BLaER1 (cell line): ENCODE measurements around the gene MTHFD1L.
"Not testable (repeated sequence)": the region's sequence is repeated elsewhere in the genome, so short reads cannot be mapped to it uniquely, and the experiment has no call there.

Source experiments
- H3K27ac ChIP-seq: shearing (Covaris generic); formaldehyde crosslinking; 2 replicates; pipeline ENCODE4 v1.8.1; 2022
- H3K27me3 ChIP-seq: shearing (Covaris generic); formaldehyde crosslinking; 2 replicates; pipeline ENCODE4 v1.8.1; 2022
- H3K36me3 ChIP-seq: shearing (Covaris generic); formaldehyde crosslinking; 2 replicates; pipeline ENCODE4 v1.8.1; 2022
- H3K4me1 ChIP-seq: shearing (Covaris generic); formaldehyde crosslinking; 2 replicates; pipeline ENCODE4 v1.8.1; 2022
- H3K4me2 ChIP-seq: shearing (Covaris generic); formaldehyde crosslinking; 2 replicates; pipeline ENCODE4 v1.8.1; 2022
- H3K4me3 ChIP-seq: shearing (Covaris generic); formaldehyde crosslinking; 2 replicates; pipeline ENCODE4 v1.8.1; 2022
- H3K9ac ChIP-seq: shearing (Covaris generic); formaldehyde crosslinking; 2 replicates; pipeline ENCODE4 v1.8.1; 2022
- H3K9me3 ChIP-seq: shearing (Covaris generic); formaldehyde crosslinking; 2 replicates; pipeline ENCODE4 v1.8.1; 2022
- H4K20me1 ChIP-seq: shearing (Covaris generic); formaldehyde crosslinking; 2 replicates; pipeline ENCODE4 v1.8.1; 2022
- Cebpa-rat ChIP-seq: shearing (Covaris generic); IDR thresholded peaks from 2 replicates; pipeline ENCODE4 v1.8.1; 2022

Gene MTHFD1L

DNA sequence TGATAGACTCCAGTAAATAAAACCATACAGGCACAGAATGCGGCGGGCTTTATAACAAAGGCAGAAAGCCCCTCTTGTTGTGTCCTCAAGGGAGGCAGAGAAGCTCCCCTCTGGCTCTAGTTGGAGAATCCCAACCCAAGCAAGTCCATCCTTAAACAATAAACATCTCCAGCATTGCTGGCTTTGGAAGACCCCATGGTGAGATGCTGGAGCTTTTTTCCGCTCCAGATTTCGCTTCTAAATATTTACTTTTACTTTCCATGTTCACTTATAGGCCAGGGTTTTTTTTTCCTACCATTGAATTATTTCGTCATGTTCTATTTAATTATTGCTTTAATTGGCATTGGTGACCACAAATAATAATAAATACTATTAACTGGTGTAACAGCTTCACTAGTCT, 176.2 kb downstream of the MTHFD1L start:
- Histone ChIP-seq H3K9me3 (no peaks in the 10 kb centered on the region), H3K4me2 (peak overlapping the region; percentile 75), H3K27me3 (no peaks in the 10 kb centered on the region), H3K36me3 (peaks cover 28% of the 10 kb centered on the region), H3K4me1 (peaks cover 79% of the 10 kb centered on the region), H3K27ac (peak overlapping the region; percentile 59; the same call in 1 of the 2 replicates), H4K20me1 (no peaks in the 10 kb centered on the region; the same call in 1 of the 2 replicates), H3K9ac (peak overlapping the region; percentile 48; the same call in 1 of the 2 replicates), H3K4me3 (no peak overlapping the region)
- no peak for TF ChIP-seq Cebpa-rat

DNA sequence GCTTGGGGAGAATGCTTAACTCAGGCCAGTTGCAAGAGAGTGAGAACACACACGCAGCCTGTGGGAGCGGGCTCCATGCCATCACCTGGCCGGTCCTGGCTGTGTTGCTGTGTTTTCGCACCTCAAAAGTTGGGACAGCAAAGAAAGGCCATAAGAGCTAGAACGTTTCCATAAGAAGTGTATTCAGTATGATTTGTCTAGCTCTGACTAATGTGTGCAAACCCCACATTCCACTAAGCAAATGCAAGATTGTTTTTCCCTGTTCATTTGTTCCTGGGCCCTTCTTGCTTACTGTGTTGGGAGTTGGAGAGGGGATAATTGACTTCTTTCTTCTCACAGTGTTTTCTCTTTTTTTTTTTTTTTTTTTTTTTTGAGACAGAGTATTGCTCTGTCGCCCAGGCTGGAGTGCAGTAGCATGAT, 177.4 kb downstream of the MTHFD1L start:
- H3K4me3 ChIP-seq, H4K20me1 ChIP-seq, H3K27me3 ChIP-seq, H3K9me3 ChIP-seq, H3K9ac ChIP-seq: not testable (repeated sequence)
- Histone ChIP-seq H3K27ac (peak overlapping the region; percentile 87; the same call in 1 of the 2 replicates), H3K4me1 (peaks cover 79% of the 10 kb centered on the region), H3K4me2 (peak overlapping the region; percentile 92), H3K36me3 (peaks cover 23% of the 10 kb centered on the region)

DNA sequence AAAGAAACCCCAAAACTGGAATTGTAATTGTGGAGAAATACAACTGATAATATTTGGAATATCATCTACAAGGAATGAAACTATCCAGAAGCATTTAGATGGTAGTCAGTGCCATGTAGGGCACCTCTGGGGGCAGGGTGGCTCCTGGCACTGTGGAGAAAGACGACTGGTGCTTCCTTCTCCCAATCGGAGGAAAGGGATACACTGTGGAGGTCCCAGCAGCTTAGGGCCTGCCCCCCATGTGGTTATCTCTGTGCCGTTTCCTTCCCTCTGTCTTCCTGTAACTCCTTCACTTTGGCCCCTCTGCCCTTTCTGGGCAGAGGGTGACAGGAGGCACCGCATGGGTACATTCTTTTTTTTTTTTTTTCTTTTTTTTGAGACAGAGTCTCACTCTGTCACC, 178.4 kb downstream of the MTHFD1L start:
- H3K4me1 ChIP-seq = peaks cover 79% of the 10 kb centered on the region
- TF ChIP-seq Cebpa-rat = no peak
- no peaks in the 10 kb centered on the region; the same call in 1 of the 2 replicates for H4K20me1 ChIP-seq
- H3K27ac ChIP-seq = peak overlapping the region; percentile 87
- H3K36me3 ChIP-seq = peaks cover 23% of the 10 kb centered on the region
- peak overlapping the region; percentile 56; the same call in 1 of the 2 replicates for H3K4me3 ChIP-seq
- H3K9me3 ChIP-seq = peaks cover 18% of the 10 kb centered on the region
- H3K27me3 ChIP-seq = no peaks in the 10 kb centered on the region
- H3K4me2 ChIP-seq = peak overlapping the region; percentile 92
- peak overlapping the region; percentile 75; the same call in 1 of the 2 replicates for H3K9ac ChIP-seq

DNA sequence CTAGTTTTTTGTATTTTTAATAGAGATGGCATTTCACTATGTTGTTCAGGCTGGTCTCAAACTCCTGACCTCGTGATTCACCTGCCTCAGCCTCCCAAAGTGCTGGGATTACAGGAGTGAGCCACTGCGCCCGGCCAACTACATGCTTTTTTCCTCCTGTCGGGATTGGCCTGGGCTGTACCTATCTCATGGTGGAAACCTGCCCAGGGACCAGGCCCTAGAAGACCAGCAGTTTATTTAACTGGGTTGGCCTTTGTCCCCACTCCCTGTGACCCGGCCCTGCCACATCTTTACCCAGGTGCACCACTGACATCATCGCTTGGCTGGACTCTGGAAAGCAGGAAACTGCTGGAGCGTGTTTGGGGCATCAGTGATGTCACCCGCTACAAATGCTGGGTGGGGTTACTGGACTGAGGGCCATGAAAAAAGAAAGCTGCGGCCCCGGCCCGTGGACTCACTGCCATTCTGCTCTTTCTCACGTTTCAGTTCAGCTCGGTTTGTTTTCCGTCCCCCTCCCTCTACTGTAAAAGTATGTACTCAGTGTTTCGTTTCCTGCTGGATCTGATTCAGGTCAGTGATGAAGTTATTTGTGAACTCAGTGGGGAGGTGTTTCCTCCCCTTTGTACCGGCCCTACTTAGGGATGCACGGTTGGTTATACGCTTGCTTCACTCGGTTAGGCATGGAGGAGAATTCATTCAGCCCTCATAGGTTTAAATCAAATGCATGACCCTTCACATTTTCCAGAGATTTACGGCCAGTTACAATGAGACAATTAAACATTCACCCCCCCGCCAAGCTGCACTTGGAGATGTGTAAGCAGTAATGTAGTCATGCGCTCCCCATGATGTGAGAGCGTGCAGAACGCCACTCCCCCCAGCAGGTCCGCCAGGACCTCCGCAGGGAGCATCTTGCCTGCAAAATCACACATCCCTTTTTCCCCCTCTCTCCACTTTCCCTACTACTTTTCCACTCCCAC, 179.3 kb downstream of the MTHFD1L start:
- Histone ChIP-seq H3K36me3 (peaks cover 22% of the 10 kb centered on the region), H3K9ac (peak overlapping the region; percentile 75), H3K4me3 (peak overlapping the region; percentile 56), H3K27ac (peak overlapping the region; percentile 87), H3K4me2 (peak overlapping the region; percentile 92), H4K20me1 (no peaks in the 10 kb centered on the region; the same call in 1 of the 2 replicates), H3K27me3 (no peaks in the 10 kb centered on the region), H3K4me1 (peaks cover 77% of the 10 kb centered on the region), H3K9me3 (peaks cover 19% of the 10 kb centered on the region)
- TF ChIP-seq Cebpa-rat = peak; percentile 31; the same call in 1 of the 2 replicates

DNA sequence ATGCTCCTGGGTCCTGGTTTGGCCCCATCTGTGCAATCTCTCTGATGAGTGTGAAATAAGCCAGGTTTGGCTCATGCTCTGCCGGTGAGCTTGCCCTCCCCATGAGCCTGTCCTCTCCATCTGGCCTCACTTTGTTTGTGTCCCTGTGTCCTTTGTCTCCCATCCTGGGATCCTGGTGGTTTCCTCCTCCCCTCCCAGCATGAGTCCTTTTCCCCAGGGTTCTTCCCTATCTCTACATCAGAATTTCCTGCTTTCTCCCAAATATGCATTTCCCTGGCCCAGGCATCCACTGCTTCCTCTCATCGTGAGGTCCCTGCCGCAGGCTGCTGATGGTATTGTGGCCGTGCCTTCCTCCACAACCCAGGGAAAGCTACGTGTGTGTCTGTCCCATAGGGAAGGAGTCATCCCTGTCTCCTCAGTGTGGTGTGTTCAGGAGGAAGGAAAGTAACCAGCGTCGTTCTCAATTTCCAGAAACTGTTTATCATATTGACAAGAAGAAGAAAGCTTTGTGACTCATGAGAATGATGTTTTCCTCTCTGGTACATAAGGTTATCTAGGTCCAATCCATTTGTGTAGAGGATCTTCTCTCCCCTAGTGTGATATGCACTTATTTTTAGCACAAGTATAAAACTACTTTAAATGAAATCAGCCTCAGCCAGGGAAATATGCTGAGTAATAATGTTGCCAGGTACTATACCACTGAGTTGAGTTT, 180.2 kb downstream of the MTHFD1L start:
- not testable (repeated sequence) for H4K20me1 ChIP-seq, H3K27me3 ChIP-seq
- Histone ChIP-seq H3K4me1 (peaks cover 68% of the 10 kb centered on the region), H3K27ac (peak overlapping the region; percentile 87), H3K4me3 (peak overlapping the region; percentile 56), H3K36me3 (peaks cover 31% of the 10 kb centered on the region), H3K4me2 (peak overlapping the region; percentile 92), H3K9ac (peak overlapping the region; percentile 75), H3K9me3 (peaks cover 19% of the 10 kb centered on the region)

DNA sequence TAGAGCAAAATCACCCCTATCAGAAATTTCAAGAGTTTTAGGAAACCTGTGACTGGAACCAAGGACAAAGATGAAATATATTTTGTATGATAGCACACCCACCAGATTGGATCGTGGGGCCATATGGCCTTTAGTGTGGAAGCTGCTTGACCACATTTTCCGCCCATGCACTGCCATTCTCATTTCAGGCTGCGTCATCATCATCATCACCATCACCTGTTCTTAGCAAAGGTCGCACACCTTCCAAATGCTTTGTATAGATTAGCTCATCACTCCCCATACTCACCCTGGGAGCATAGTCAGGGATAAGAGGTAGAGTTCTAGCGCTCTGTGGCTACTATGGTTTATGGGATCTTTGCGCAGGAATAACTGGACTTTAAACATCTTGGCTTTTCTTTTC, 185.7 kb downstream of the MTHFD1L start:
- H3K9ac ChIP-seq = no peak overlapping the region
- no peaks in the 10 kb centered on the region for H4K20me1 ChIP-seq
- no peaks in the 10 kb centered on the region for H3K27me3 ChIP-seq
- H3K36me3 ChIP-seq = peaks cover 56% of the 10 kb centered on the region
- H3K27ac ChIP-seq = no peak overlapping the region
- H3K4me1 ChIP-seq = peaks cover 14% of the 10 kb centered on the region
- H3K4me2 ChIP-seq = no peak overlapping the region
- H3K4me3 ChIP-seq = no peak overlapping the region
- TF ChIP-seq Cebpa-rat = no peak
- peaks cover 19% of the 10 kb centered on the region for H3K9me3 ChIP-seq

DNA sequence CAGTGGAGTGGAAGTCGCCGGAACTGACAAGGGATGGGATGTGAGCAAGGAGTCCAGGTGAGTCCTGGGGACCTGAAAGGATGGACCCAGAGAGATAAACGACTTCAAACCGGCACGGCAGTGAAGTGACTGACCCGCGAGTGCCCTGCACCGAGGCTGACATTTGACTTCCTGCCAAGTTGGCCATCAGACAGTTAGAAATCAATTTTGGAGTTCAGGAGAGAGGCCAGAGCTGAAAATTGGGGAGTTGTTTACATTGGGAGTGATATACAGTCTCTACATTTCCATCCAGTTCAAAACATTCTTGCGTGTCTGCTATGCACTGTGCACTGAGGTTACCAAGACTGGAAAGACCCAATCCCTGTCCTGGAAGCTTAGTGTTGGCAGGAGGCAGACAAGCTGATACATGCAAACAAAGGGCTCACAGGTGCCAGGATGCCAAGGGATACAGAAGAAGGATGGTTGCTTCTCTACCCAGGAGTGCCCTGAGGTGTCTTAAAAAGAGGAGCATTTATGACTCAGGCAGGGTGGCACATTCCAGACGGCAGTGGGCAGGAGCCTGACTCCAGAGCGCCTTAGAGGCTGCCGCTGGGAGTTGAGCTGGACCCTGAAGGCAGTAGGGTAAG, 186.6 kb downstream of the MTHFD1L start:
- Histone ChIP-seq H3K36me3 (peaks cover 60% of the 10 kb centered on the region), H3K9ac (no peak overlapping the region), H4K20me1 (no peaks in the 10 kb centered on the region), H3K4me1 (peaks cover 13% of the 10 kb centered on the region), H3K27me3 (no peaks in the 10 kb centered on the region), H3K4me2 (no peak overlapping the region), H3K4me3 (no peak overlapping the region), H3K9me3 (peaks cover 19% of the 10 kb centered on the region), H3K27ac (no peak overlapping the region)
- TF ChIP-seq Cebpa-rat = no peak

DNA sequence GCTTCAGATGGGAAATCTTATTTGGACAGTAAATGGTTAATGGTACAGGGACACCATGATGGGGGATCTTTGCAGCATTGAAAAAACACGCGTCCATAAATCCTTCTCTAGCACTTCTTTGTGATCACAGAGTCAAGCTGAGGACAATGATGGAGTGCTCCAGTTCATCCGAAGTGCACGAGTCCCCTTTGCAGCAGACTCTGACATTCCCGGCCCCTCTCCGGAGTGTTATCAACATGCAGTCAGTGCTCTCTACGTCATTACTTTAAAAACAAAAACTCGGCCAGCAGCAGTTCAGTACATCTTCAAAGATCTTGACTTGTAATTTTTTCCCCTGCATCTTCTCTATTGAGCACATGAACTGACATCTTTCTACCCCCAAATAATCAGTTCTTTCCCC, 188.8 kb downstream of the MTHFD1L start:
- no peak for TF ChIP-seq Cebpa-rat
- Histone ChIP-seq H3K36me3 (peaks cover 44% of the 10 kb centered on the region), H3K27ac (no peak overlapping the region)

DNA sequence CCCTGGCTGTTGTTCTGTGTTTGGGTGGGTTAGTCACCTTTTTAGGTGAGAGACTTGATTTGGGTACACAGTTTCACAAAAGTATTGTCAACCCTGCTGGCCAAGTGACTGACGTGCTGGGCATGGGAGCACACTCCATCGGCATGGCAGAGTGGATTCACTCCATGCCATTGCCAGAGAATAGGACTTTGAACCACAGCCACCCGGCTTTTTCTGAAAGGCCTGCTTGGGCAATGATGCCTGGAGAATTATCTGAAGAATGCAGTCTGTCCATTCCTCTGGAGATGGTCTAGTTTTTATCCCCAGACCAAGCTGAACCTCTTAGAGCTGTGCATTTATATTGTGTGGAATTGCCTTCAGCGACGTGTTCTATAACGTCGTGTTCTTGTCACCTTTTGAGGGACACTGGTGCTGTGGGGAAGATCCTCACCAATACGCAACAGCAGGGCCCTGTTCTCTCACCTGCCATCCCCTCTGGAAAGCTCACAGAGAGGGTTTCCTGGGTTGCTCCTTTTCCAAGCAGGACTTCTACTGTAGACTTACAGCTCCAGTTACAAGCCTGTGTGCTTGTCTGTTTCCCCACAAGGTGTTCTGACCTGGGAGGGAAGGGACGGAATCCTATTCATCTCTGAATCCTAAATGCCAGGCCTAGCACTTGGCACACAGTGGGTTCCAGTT, 190.9 kb downstream of the MTHFD1L start:
- Histone ChIP-seq H3K27me3 (no peaks in the 10 kb centered on the region), H3K27ac (no peak overlapping the region; the same call in 1 of the 2 replicates), H3K4me3 (no peak overlapping the region), H3K9me3 (no peaks in the 10 kb centered on the region), H3K4me1 (peaks cover 38% of the 10 kb centered on the region), H3K4me2 (no peak overlapping the region), H4K20me1 (no peaks in the 10 kb centered on the region), H3K36me3 (peaks cover 40% of the 10 kb centered on the region), H3K9ac (no peak overlapping the region)
- TF ChIP-seq Cebpa-rat = no peak

More for the DNA sequence above, 188.8 kb downstream of the MTHFD1L start:
- Histone ChIP-seq H3K9ac (no peak overlapping the region), H3K4me2 (no peak overlapping the region), H3K4me1 (peaks cover 29% of the 10 kb centered on the region), H4K20me1 (no peaks in the 10 kb centered on the region), H3K27me3 (no peaks in the 10 kb centered on the region), H3K9me3 (no peaks in the 10 kb centered on the region), H3K4me3 (no peak overlapping the region)
